ENCODE measurements around the gene TMEM106B. TPM values are rescaled to one million over a fixed set of nuclear protein-coding genes. Genes with fewer than 3 reads are reported as not detected.

Gene TMEM106B
- total RNA-seq, 2 donors from 2014 or later: 49.2 to 51.6 TPM

DNA sequence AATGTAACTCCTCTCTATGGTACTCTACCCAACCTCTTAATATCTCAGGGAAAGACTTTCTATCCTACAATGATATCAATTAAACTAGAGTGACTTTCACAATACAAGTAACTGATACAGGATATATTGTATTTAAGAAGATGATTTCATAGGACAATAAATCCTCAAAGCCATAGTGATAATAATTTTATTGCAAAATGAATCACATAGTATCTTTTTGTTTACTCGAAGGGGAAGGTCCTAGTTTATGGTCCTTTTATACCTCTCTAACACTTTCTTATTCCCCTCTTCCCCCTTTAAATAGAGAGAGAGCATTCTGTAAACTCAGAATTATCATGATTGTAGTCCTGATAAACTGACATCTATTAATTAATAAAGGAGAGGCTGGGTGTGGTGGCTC lies 56.4 kb downstream of the TMEM106B start:
- Histone ChIP-seq H3K4me3 (no peak overlapping the region), H3K4me1 (ENCODE audit: control insufficient read depth in 1 of 2, low read depth in 2 of 2) (no peaks in the 10 kb centered on the region), H3K27me3 (replicated peaks; ENCODE audit: insufficient read depth) (no peaks in the 10 kb centered on the region), H3K36me3 (no peaks in the 10 kb centered on the region), H3K9me3 (no peaks in the 10 kb centered on the region), H3K27ac (no peak overlapping the region)
- TF ChIP-seq, protein P1, sequence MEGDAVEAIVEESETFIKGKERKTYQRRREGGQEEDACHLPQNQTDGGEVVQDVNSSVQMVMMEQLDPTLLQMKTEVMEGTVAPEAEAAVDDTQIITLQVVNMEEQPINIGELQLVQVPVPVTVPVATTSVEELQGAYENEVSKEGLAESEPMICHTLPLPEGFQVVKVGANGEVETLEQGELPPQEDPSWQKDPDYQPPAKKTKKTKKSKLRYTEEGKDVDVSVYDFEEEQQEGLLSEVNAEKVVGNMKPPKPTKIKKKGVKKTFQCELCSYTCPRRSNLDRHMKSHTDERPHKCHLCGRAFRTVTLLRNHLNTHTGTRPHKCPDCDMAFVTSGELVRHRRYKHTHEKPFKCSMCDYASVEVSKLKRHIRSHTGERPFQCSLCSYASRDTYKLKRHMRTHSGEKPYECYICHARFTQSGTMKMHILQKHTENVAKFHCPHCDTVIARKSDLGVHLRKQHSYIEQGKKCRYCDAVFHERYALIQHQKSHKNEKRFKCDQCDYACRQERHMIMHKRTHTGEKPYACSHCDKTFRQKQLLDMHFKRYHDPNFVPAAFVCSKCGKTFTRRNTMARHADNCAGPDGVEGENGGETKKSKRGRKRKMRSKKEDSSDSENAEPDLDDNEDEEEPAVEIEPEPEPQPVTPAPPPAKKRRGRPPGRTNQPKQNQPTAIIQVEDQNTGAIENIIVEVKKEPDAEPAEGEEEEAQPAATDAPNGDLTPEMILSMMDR (IDR thresholded peaks at IDR 0.05): no peak
- ATAC-seq (ENCODE audit: insufficient number of reproducible peaks, low FRiP score, low read depth) (no peak), DNase-seq (ENCODE audit: low spot score) (no peak)

DNA sequence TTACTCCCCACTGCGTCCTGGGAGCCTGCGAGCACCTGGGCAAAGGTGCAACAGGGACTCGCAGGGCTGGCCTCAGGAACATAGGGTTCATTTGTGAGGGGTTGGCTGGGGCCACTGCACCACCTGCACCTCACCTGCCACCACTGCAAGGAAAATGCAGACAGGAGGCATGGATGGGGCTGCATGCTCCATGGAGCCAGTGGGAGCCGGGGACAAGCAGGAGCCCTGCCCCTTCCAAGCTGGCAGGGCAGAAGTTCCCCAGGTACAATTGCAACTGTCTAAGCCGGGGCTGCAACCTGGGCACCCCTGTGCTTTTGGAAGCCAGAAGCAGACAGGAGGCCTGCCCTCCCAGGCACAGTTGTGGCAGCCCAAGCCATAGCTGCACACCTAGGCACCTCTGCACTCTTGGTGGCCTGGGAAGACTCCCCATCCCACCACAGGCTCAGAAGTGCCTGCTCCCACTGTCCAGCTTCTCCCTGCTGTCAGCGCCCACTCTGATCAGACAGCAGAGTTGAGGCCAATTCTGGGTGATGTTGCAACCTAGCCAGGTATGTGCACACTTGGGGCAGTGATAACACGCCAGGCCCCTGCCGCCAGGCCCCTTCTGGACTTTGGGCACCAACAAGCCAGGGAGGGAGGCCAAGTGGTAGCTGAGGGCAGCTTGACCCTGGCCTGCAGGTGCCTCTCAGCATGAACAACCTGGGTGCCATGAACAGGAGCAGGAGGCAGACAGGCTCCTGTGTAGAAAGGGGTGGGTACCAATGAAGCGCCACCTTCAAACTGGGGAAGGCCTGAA lies 58.2 kb downstream of the TMEM106B start:
- Histone ChIP-seq H3K36me3 (no peaks in the 10 kb centered on the region), H3K9me3 (no peaks in the 10 kb centered on the region), H3K4me1 (ENCODE audit: control insufficient read depth in 1 of 2, low read depth in 2 of 2) (no peaks in the 10 kb centered on the region), H3K27ac (no peak overlapping the region), H3K4me3 (no peak overlapping the region), H3K27me3 (replicated peaks; ENCODE audit: insufficient read depth) (no peaks in the 10 kb centered on the region)
- DNase-seq (ENCODE audit: low spot score) (no peak), ATAC-seq (ENCODE audit: insufficient number of reproducible peaks, low FRiP score, low read depth) (no peak)
- TF ChIP-seq, protein P1 (IDR thresholded peaks at IDR 0.05): no peak

DNA sequence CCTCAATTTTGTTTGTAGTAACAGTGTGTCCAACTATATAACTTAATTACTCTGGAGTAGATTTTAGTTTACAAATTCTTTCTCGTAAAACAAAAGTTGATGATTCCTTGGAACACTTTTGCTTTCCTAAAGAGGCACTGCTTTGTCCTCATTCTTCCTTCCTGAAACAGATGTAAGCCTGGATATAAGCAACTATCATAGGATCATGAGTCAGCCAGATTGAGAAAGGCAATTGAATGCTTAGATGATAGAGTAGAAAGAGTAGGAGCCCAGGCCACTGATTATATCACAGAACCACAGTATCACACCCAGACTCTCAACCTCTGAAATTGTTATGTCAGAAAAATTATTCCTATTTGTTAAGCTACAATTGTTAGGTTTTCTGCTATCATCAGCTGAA lies 69.9 kb downstream of the TMEM106B start:
- ATAC-seq (ENCODE audit: insufficient number of reproducible peaks, low FRiP score, low read depth): no peak
- Histone ChIP-seq H3K27ac (no peak overlapping the region), H3K9me3 (no peaks in the 10 kb centered on the region), H3K4me1 (ENCODE audit: control insufficient read depth in 1 of 2, low read depth in 2 of 2) (no peaks in the 10 kb centered on the region), H3K36me3 (no peaks in the 10 kb centered on the region), H3K27me3 (replicated peaks; ENCODE audit: insufficient read depth) (no peaks in the 10 kb centered on the region), H3K4me3 (no peak overlapping the region)
- TF ChIP-seq, protein P1 (IDR thresholded peaks at IDR 0.05): no peak
- no peak for DNase-seq (ENCODE audit: low spot score)

DNA sequence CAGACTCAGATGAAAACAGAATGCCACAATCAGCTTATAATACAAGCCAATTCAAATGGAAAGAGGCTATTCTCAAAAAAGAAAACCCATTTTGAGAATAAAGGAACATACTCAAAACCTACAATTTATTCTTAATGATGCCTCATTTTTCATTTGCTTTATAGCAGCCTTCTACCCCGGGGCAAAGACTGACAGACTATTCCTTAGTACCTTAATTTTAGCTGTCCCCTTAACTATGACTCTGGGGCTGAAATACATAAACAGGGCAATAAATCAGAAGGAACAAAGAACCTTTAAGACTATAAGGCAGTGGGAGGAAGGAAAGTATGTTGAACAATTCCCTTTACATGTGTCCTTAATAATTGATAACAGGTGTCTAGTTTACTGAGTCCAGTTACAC lies 76.8 kb downstream of the TMEM106B start:
- H3K4me3 ChIP-seq: no peak overlapping the region
- no peak for ATAC-seq (ENCODE audit: insufficient number of reproducible peaks, low FRiP score, low read depth)
- no peaks in the 10 kb centered on the region for H3K27me3 ChIP-seq (replicated peaks; ENCODE audit: insufficient read depth)
- H3K9me3 ChIP-seq: no peaks in the 10 kb centered on the region
- TF ChIP-seq, protein P1 (IDR thresholded peaks at IDR 0.05): no peak
- no peaks in the 10 kb centered on the region for H3K4me1 ChIP-seq (ENCODE audit: control insufficient read depth in 1 of 2, low read depth in 2 of 2)
- no peaks in the 10 kb centered on the region for H3K36me3 ChIP-seq
- no peak overlapping the region for H3K27ac ChIP-seq
- no peak for DNase-seq (ENCODE audit: low spot score)

DNA sequence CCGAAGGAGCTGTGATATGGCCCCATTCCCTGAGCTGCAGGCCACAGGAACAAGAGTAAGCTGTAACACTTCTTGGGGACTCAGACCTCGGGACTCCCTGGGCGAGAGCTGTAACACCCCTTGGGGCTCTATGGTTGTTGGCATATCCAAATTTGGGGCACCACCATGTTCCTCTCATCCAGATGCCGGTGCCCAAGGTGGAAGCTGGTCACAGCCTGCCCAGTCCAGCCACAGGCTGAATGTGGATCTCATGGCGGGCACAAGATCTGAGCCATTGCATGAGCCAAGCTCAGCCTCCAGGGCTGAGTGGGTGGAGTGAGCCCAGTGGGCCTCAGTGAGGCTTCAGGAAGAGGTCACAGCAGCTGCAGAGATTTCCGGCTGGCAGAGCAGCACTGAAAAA lies 78.9 kb downstream of the TMEM106B start:
- Histone ChIP-seq H3K9me3 (no peaks in the 10 kb centered on the region), H3K36me3 (no peaks in the 10 kb centered on the region), H3K27ac (no peak overlapping the region), H3K4me1 (ENCODE audit: control insufficient read depth in 1 of 2, low read depth in 2 of 2) (no peaks in the 10 kb centered on the region), H3K4me3 (no peak overlapping the region), H3K27me3 (replicated peaks; ENCODE audit: insufficient read depth) (no peaks in the 10 kb centered on the region)
- DNase-seq (ENCODE audit: low spot score): no peak
- ATAC-seq (ENCODE audit: insufficient number of reproducible peaks, low FRiP score, low read depth): no peak
- TF ChIP-seq, protein P1 (IDR thresholded peaks at IDR 0.05): no peak

Data from thoracic aorta (tissue), 2 donors.